CD4-positive, alpha-beta T cell (primary cell): ENCODE measurements around the gene BTN3A1. TPM values are rescaled to one million over a fixed set of nuclear protein-coding genes. Genes with fewer than 3 reads are reported as not detected.

Experiments
- ATAC-seq: fragments of 200-7000 bp; cut with Tn5 transposase; one replicate; pipeline ENCODE4 v1.10.0; 2022; ENCODE audit warnings: mild to moderate bottlenecking; ENCODE audit not compliant: poor library complexity
- CTCF ChIA-PET: fragments of 350-600 bp; sonication (Branson Sonifier 250); formaldehyde crosslinking; loops from one replicate; lab custom pipeline; 2021; ENCODE audit warnings: antibody characterized with exemption, inconsistent platforms; lab: Charles Lee
- POLR2A ChIA-PET: fragments of 350-600 bp; sonication (Branson Sonifier 250); formaldehyde crosslinking; loops from one replicate; lab custom pipeline; 2021; ENCODE audit warnings: antibody characterized with exemption, inconsistent platforms; lab: Charles Lee
- DNase-seq, 14 experiments: peaks; one replicate each; pipeline ENCODE4 v3.0.0-alpha.2; 2013 to 2020; ENCODE audit warnings: mixed read lengths in 2 of 14
- H3K27ac ChIP-seq, 2 donors: one replicate each; pipeline versions ENCODE4 v1.5.1 to v1.7.0; 2013; ENCODE audit warnings: low read length in 2 of 2, low read depth in 1 of 2, mild to moderate bottlenecking in 1 of 2
- H3K27me3 ChIP-seq, 2 experiments: 1 replicate in 1 of 2; 2 replicates in 1 of 2; pipeline versions ENCODE4 v1.6.1 to v1.7.0; 2013; ENCODE audit warnings: low read length in 2 of 2, control low read depth in 1 of 2, mild to moderate bottlenecking in 1 of 2, moderate library complexity in 1 of 2; ENCODE audit not compliant: insufficient read depth in 2 of 2, control insufficient read depth in 1 of 2
- H3K36me3 ChIP-seq: one replicate; pipeline ENCODE4 v1.6.1; 2013; ENCODE audit warnings: low read length, control low read depth; ENCODE audit not compliant: insufficient read depth
- H3K4me1 ChIP-seq: one replicate; pipeline ENCODE4 v1.6.1; 2013; ENCODE audit warnings: low read length, control low read depth; ENCODE audit not compliant: insufficient read depth
- H3K4me3 ChIP-seq: one replicate; pipeline ENCODE4 v1.5.1; 2013; ENCODE audit warnings: mild to moderate bottlenecking, low read length, moderate library complexity
- H3K9me3 ChIP-seq, 2 experiments: 1 replicate in 1 of 2; 2 replicates in 1 of 2; pipeline versions ENCODE4 v1.6.1 to v1.7.0; 2013; ENCODE audit warnings: low read length in 2 of 2, mild to moderate bottlenecking in 2 of 2, control low read depth in 1 of 2, moderate library complexity in 1 of 2; ENCODE audit not compliant: control insufficient read depth in 1 of 2, insufficient read depth in 1 of 2
- H3K27ac Mint-ChIP-seq: one replicate; pipeline ENCODE4 v1.8.0; 2020; ENCODE audit warnings: mixed read lengths
- H3K27me3 Mint-ChIP-seq: one replicate; pipeline ENCODE4 v1.8.0; 2021; ENCODE audit warnings: mixed read lengths
- H3K36me3 Mint-ChIP-seq: one replicate; pipeline ENCODE4 v1.8.0; 2021; ENCODE audit warnings: low read depth, mixed read lengths
- H3K4me1 Mint-ChIP-seq: one replicate; pipeline ENCODE4 v1.8.0; 2021; ENCODE audit warnings: low read depth, mixed read lengths
- H3K4me3 Mint-ChIP-seq: one replicate; pipeline ENCODE4 v1.8.0; 2020; ENCODE audit warnings: mild to moderate bottlenecking, mixed read lengths
- H3K9me3 Mint-ChIP-seq: one replicate; pipeline ENCODE4 v1.8.0; 2020; ENCODE audit warnings: mixed read lengths
- intact Hi-C, 2 experiments: fragments of 100-400 bp; cut with DNase I in 1 of 2; cut with micrococcal nuclease in 1 of 2; formaldehyde crosslinking; loops; one replicate each; pipeline versions ENCODE4 v1.15.1 to v1.9.0; 2023 to 2025; cut with DNase I, micrococcal nuclease
- total RNA-seq, 174 experiments: library from RNA in 2 of 174; stranded (reverse) in 2 of 174; gene quantifications; one replicate each; pipeline ENCODE4 v1.2.3 and lab custom pipeline; 2021 to 2026
- TF ChIP-seq, protein P1 (sequence below): fragments of 200-600 bp; IDR thresholded peaks from one replicate; pipeline ENCODE4 v1.8.0; 2022; ENCODE audit warnings: antibody characterized with exemption, mild to moderate bottlenecking

BTN3A1 gene
- total RNA-seq, 2 experiments from 2014 or later = 109 TPM

DNA sequence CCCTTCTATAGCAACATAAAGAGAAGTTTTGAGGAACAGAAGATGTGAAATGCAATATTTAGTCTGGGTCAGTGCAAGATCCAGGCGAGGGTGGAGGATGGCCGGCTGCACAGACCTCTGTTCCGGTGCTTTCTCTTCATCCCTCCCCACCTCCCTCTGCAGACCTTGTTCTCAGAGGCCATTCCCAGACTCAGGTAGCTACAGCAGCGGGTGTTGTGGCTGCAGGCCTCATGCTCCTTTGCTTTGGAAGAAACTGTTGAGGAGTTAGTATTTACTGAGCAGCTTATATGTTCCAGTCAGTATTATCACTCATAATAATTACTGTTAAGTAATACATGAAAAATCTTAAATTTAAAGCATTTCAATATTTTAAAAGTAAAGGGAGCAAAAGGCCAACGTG is 39.9 kb downstream of the BTN3A1 start:
- peaks cover 78% of the 10 kb centered on the region for H3K4me1 Mint-ChIP-seq
- CTCF ChIA-PET = interaction anchor here (0.9 kb wide), 1 partner anchor 100 kb away, joined by 3 read pairs; no protein-coding TSS in a partner anchor
- H3K9me3 Mint-ChIP-seq = no peaks in the 10 kb centered on the region
- Histone ChIP-seq H3K4me3 (peak overlapping the region; percentile 89), H3K4me1 (peaks cover 51% of the 10 kb centered on the region), H3K9me3 (no peaks in the 10 kb centered on the region), H3K27me3 (no peaks in the 10 kb centered on the region), H3K36me3 (peaks cover 30% of the 10 kb centered on the region), H3K27ac (no peak overlapping the region)
- H3K27me3 Mint-ChIP-seq = no peaks in the 10 kb centered on the region
- peak overlapping the region; percentile 93 for H3K4me3 Mint-ChIP-seq
- DNase-seq (peak in 2 of 14 experiments; percentile 25 to 27), ATAC-seq (no peak)
- peaks cover 45% of the 10 kb centered on the region for H3K36me3 Mint-ChIP-seq
- H3K27ac Mint-ChIP-seq = peak overlapping the region; percentile 99
- intact Hi-C loops = loop anchor here (2.0 to 5.0 kb wide), 3 partner anchors 40 to 95 kb away; partner anchors contain the start of genes BTN3A1 (in 1 of the 2) and HMGN4 (in 1 of the 2)
- TF ChIP-seq, protein P1, sequence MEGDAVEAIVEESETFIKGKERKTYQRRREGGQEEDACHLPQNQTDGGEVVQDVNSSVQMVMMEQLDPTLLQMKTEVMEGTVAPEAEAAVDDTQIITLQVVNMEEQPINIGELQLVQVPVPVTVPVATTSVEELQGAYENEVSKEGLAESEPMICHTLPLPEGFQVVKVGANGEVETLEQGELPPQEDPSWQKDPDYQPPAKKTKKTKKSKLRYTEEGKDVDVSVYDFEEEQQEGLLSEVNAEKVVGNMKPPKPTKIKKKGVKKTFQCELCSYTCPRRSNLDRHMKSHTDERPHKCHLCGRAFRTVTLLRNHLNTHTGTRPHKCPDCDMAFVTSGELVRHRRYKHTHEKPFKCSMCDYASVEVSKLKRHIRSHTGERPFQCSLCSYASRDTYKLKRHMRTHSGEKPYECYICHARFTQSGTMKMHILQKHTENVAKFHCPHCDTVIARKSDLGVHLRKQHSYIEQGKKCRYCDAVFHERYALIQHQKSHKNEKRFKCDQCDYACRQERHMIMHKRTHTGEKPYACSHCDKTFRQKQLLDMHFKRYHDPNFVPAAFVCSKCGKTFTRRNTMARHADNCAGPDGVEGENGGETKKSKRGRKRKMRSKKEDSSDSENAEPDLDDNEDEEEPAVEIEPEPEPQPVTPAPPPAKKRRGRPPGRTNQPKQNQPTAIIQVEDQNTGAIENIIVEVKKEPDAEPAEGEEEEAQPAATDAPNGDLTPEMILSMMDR = no peak
- POLR2A ChIA-PET = interaction anchor here (1.2 kb wide), 1 partner anchor 31 kb away, joined by 4 read pairs; no protein-coding TSS in a partner anchor

DNA sequence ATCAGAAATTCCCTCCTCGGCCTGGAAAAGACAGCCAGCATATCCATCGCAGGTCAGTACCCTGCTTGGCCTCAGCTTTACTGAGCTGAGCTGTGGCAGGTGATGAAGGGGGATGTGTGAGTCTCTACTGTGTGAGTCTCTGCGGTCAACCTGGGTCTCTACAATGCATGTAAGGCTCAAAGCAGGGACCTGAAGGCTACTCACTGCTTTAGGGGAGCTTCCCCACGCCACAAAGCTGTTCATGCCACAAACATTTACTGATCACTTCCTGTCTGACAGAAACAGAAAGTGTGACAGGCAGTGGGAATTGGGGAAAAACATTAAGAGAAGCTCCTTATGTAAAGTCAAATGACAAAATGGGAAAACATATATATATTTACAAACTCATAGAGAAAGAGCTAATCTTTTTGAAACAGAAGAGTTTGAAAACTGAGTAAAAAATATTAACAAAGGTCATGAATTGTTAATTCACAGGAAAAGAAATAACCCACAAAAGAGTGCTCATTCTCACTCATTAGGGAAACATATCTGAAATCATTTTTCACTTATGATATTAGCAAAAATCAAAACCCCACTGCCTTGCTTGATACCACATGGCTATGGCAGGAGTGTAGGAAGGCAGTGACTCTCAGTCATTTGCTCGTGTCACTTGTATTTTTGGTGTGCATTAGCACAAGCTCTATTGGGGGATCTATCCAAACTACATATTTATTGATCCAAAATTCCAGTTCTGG is 44.0 kb downstream of the BTN3A1 start:
- H3K4me1 ChIP-seq = peaks cover 46% of the 10 kb centered on the region
- peaks cover 71% of the 10 kb centered on the region for H3K36me3 ChIP-seq
- TF ChIP-seq, protein P1 = no peak
- intact Hi-C loops = no loop called here
- Mint-ChIP-seq H3K4me1 (peaks cover 64% of the 10 kb centered on the region), H3K4me3 (peak overlapping the region; percentile 34), H3K36me3 (peaks cover 71% of the 10 kb centered on the region), H3K27me3 (no peaks in the 10 kb centered on the region), H3K9me3 (no peaks in the 10 kb centered on the region), H3K27ac (peak overlapping the region; percentile 43)
- ATAC-seq = peak; percentile 64
- H3K27ac ChIP-seq = peak overlapping the region in 1 of 2 donors; percentile 71
- H3K27me3 ChIP-seq = no peaks in the 10 kb centered on the region
- ChIA-PET CTCF (no interaction called here), POLR2A (interaction anchor here (1.0 to 2.4 kb wide), 6 partner anchors 10 to 342 kb away, joined by 3 to 16 read pairs (median 3); no protein-coding TSS in a partner anchor)
- DNase-seq = peak in 5 of 14 experiments; percentile 9 to 67 (median 59)
- H3K9me3 ChIP-seq = no peaks in the 10 kb centered on the region
- no peak overlapping the region for H3K4me3 ChIP-seq

DNA sequence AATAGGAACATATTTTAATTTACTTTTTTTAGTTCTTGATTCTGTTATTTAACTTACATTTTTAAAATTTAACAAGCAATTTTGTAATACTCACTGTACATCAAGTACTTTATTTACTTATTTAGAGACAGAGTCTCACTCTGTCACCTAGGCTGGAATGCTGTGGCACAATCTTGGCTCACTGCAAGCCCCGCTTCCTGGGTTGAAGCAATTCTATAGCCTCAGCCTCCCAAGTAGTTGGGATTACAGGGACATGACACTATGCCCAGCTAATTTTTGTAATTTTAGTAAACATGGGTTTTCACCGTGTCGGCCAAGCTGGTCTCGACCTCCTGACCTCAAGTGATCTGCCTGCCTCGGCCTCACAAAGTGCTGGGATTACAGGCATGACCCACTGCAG is 45.2 kb downstream of the BTN3A1 start:
- H3K36me3 Mint-ChIP-seq = peaks cover 80% of the 10 kb centered on the region
- no peak overlapping the region for H3K4me3 Mint-ChIP-seq
- Histone ChIP-seq H3K27ac (no peak overlapping the region), H3K27me3 (no peaks in the 10 kb centered on the region), H3K4me3 (no peak overlapping the region), H3K36me3 (peaks cover 80% of the 10 kb centered on the region), H3K4me1 (peaks cover 43% of the 10 kb centered on the region), H3K9me3 (no peaks in the 10 kb centered on the region)
- ATAC-seq (no peak), DNase-seq (no peak)
- TF ChIP-seq, protein P1 = no peak
- no peaks in the 10 kb centered on the region for H3K27me3 Mint-ChIP-seq
- ChIA-PET POLR2A (interaction anchor here (1.1 to 2.4 kb wide), 3 partner anchors 26 to 56 kb away, joined by 3 to 16 read pairs (median 3); no protein-coding TSS in a partner anchor), CTCF (no interaction called here)
- H3K27ac Mint-ChIP-seq = no peak overlapping the region
- no peaks in the 10 kb centered on the region for H3K9me3 Mint-ChIP-seq
- H3K4me1 Mint-ChIP-seq = peaks cover 55% of the 10 kb centered on the region
- intact Hi-C loops = no loop called here
